GM21528 (cell line): ENCODE data around the gene WFDC6.

Experiments used
- ATAC-seq: cut with Tn5 transposase; IDR thresholded peaks from one replicate; pipeline ENCODE4 v1.9.1; 2021; ENCODE audit warnings: mild to moderate bottlenecking, moderate library complexity; ENCODE audit not compliant: unreplicated experiment, low FRiP score

Gene WFDC6

GRCh38 chr20:45518282-45518681 is 21.0 kb downstream of the WFDC6 start:
- no peak for ATAC-seq

GRCh38 chr20:45515147-45515913 is 24.0 kb downstream of the WFDC6 start, which contains the start of gene SPINT3:
TSS of gene SPINT3 (minus strand) at chr20:45515622. CDS start at chr20:45515608, 14 bp downstream.
- ATAC-seq = no peak

GRCh38 chr20:45510242-45510862 is 28.9 kb downstream of the WFDC6 start:
- ATAC-seq = no peak

- ATAC-seq = no peak
Measured at GRCh38 chr20:45509091-45509490, 30.2 kb downstream of the WFDC6 start.

- no peak for ATAC-seq
Measured at GRCh38 chr20:45508068-45508886, 31.0 kb downstream of the WFDC6 start.

- no peak for ATAC-seq
Measured at GRCh38 chr20:45507011-45507820, 32.1 kb downstream of the WFDC6 start.

- no peak for ATAC-seq
Measured at GRCh38 chr20:45506398-45506797, 32.9 kb downstream of the WFDC6 start.

- ATAC-seq = no peak
Measured at GRCh38 chr20:45503403-45503802, 35.9 kb downstream of the WFDC6 start.

GRCh38 chr20:45502561-45502960 is 36.7 kb downstream of the WFDC6 start:
- no peak for ATAC-seq

GRCh38 chr20:45501600-45501999 is 37.7 kb downstream of the WFDC6 start:
- no peak for ATAC-seq

- no peak for ATAC-seq
Measured at GRCh38 chr20:45500022-45500421, 39.3 kb downstream of the WFDC6 start.

GRCh38 chr20:45497971-45498494 is 41.2 kb downstream of the WFDC6 start:
- no peak for ATAC-seq

GRCh38 chr20:45496166-45496565 is 43.1 kb downstream of the WFDC6 start:
- ATAC-seq = no peak

- no peak for ATAC-seq
Measured at GRCh38 chr20:45495501-45495941, 43.8 kb downstream of the WFDC6 start.

GRCh38 chr20:45489083-45489531 is 50.2 kb downstream of the WFDC6 start:
- ATAC-seq = no peak

GRCh38 chr20:45487231-45487635 is 52.0 kb downstream of the WFDC6 start:
- no peak for ATAC-seq

GRCh38 chr20:45485388-45485787 is 53.9 kb downstream of the WFDC6 start:
- ATAC-seq = no peak

- ATAC-seq = no peak
Measured at GRCh38 chr20:45484676-45485075, 54.6 kb downstream of the WFDC6 start.
